Measurements from ENCODE around the gene SLC35D1. TPM values are rescaled to one million over a fixed set of nuclear protein-coding genes. Genes with fewer than 3 reads are reported as not detected.

SLC35D1 gene
- total RNA-seq, 1 donor from 2014 or later, result 10.1 TPM

- DNase-seq (ENCODE audit: extremely low spot score, unreplicated experiment), result no peak
- H3K27ac Mint-ChIP-seq (ENCODE audit: unreplicated experiment), result no peak overlapping the region
- TF ChIP-seq CTCF (IDR thresholded peaks at IDR 0.05), result no peak
- peaks cover 7% of the 10 kb centered on the region for H3K27me3 Mint-ChIP-seq (ENCODE audit: unreplicated experiment)
- H3K4me3 Mint-ChIP-seq (ENCODE audit: unreplicated experiment), result no peak overlapping the region
- no peaks in the 10 kb centered on the region for H3K4me1 Mint-ChIP-seq (ENCODE audit: unreplicated experiment)
- H3K36me3 Mint-ChIP-seq (ENCODE audit: unreplicated experiment), result no peaks in the 10 kb centered on the region
- no peaks in the 10 kb centered on the region for H3K9me3 Mint-ChIP-seq (ENCODE audit: unreplicated experiment)
These were observed 35.8 kb upstream of the SLC35D1 start for GRCh38 chr1:67089685-67090208.

DNA sequence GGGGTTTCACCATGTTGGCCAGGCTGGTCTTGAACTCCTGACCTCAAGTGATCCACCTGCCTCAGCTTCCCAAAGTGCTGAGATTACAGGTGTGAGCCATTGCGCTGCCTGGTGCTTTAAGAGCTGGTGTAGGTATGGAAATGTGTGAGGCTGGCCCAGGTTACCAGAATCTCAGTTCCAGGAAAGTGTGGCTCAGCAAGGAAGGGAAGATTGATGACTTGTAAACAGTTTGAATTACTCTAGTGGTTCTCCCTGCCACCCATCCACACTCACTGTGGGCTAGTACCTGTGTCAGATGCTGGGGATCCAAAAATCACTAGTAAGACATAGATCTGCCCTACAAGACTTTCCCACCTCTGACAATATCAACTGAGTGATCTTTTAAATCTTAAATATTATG lies 34.5 kb upstream of the SLC35D1 start:
- Mint-ChIP-seq H3K4me1 (ENCODE audit: unreplicated experiment) (no peaks in the 10 kb centered on the region), H3K36me3 (ENCODE audit: unreplicated experiment) (no peaks in the 10 kb centered on the region), H3K27ac (ENCODE audit: unreplicated experiment) (no peak overlapping the region), H3K4me3 (ENCODE audit: unreplicated experiment) (no peak overlapping the region), H3K9me3 (ENCODE audit: unreplicated experiment) (no peaks in the 10 kb centered on the region), H3K27me3 (ENCODE audit: unreplicated experiment) (peaks cover 7% of the 10 kb centered on the region)
- TF ChIP-seq CTCF (IDR thresholded peaks at IDR 0.05), result no peak
- no peak for DNase-seq (ENCODE audit: extremely low spot score, unreplicated experiment)

- H3K36me3 Mint-ChIP-seq (ENCODE audit: unreplicated experiment), result no peaks in the 10 kb centered on the region
- no peaks in the 10 kb centered on the region for H3K27me3 Mint-ChIP-seq (ENCODE audit: unreplicated experiment)
- DNase-seq (ENCODE audit: extremely low spot score, unreplicated experiment), result no peak
- no peaks in the 10 kb centered on the region for H3K9me3 Mint-ChIP-seq (ENCODE audit: unreplicated experiment)
- no peaks in the 10 kb centered on the region for H3K4me1 Mint-ChIP-seq (ENCODE audit: unreplicated experiment)
- no peak overlapping the region for H3K4me3 Mint-ChIP-seq (ENCODE audit: unreplicated experiment)
- TF ChIP-seq CTCF (IDR thresholded peaks at IDR 0.05), result no peak
- no peak overlapping the region for H3K27ac Mint-ChIP-seq (ENCODE audit: unreplicated experiment)
These were observed 31.4 kb upstream of the SLC35D1 start for GRCh38 chr1:67085326-67085725.

DNA sequence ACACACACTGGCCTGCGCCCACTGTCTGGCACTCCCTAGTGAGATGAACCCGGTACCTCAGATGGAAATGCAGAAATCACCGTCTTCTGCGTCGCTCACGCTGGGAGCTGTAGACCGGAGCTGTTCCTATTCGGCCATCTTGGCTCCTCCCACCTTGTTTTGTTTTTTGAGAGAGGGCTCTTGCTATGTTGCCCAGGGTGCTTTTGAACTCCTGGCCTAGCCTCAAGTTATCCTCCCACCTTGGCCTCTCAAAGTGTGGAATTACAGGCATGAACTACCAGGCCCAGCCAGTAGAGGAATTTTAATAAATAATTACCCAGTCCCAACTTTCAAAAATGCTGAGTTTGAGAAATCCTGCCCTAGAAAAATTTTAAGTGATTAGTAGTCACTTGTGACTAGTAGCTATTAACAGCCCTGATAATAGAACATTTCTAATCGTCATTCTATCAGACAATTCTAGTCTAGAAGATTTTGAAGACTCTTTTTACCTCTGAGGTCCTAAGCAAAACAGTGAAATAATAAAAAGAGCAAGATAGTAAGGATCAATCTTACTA lies 30.9 kb upstream of the SLC35D1 start:
- no peak overlapping the region for H3K4me3 Mint-ChIP-seq (ENCODE audit: unreplicated experiment)
- DNase-seq (ENCODE audit: extremely low spot score, unreplicated experiment), result no peak
- H3K36me3 Mint-ChIP-seq (ENCODE audit: unreplicated experiment), result no peaks in the 10 kb centered on the region
- H3K27me3 Mint-ChIP-seq (ENCODE audit: unreplicated experiment), result no peaks in the 10 kb centered on the region
- H3K27ac Mint-ChIP-seq (ENCODE audit: unreplicated experiment), result no peak overlapping the region
- no peak for TF ChIP-seq CTCF (IDR thresholded peaks at IDR 0.05)
- no peaks in the 10 kb centered on the region for H3K9me3 Mint-ChIP-seq (ENCODE audit: unreplicated experiment)
- H3K4me1 Mint-ChIP-seq (ENCODE audit: unreplicated experiment), result no peaks in the 10 kb centered on the region

GRCh38 chr1:67078291-67078690 lies 24.3 kb upstream of the SLC35D1 start:
- Mint-ChIP-seq H3K36me3 (ENCODE audit: unreplicated experiment) (no peaks in the 10 kb centered on the region), H3K9me3 (ENCODE audit: unreplicated experiment) (peaks cover 3% of the 10 kb centered on the region), H3K27me3 (ENCODE audit: unreplicated experiment) (peaks cover 4% of the 10 kb centered on the region)

More at GRCh38 chr1:67078291-67078690, 24.3 kb upstream of the SLC35D1 start:
- Mint-ChIP-seq H3K27ac (ENCODE audit: unreplicated experiment) (no peak overlapping the region), H3K4me3 (ENCODE audit: unreplicated experiment) (no peak overlapping the region), H3K4me1 (ENCODE audit: unreplicated experiment) (no peaks in the 10 kb centered on the region)
- DNase-seq (ENCODE audit: extremely low spot score, unreplicated experiment), result no peak
- no peak for TF ChIP-seq CTCF (IDR thresholded peaks at IDR 0.05)

Measured in osteocyte (in vitro differentiated cells).